HG02884 (cell line): ENCODE measurements around the gene RCSD1.
"Not testable (repeated sequence)": the region's sequence is repeated elsewhere in the genome, so short reads cannot be mapped to it uniquely, and the experiment has no call there.

Experiments used
- ATAC-seq: cut with Tn5 transposase; IDR thresholded peaks from one replicate; pipeline ENCODE4 v1.9.1; 2021; ENCODE audit warnings: mild to moderate bottlenecking, moderate library complexity; ENCODE audit not compliant: unreplicated experiment

Gene RCSD1

GRCh38 chr1:167629681-167630567, at the start of gene RCSD1:
Gene RCSD1, plus strand, starts transcription at chr1:167630232. Its CDS starts 192 bp downstream, at chr1:167630424.
- ATAC-seq: no peak

GRCh38 chr1:167582064-167582463, 48.0 kb upstream of the RCSD1 start:
- no peak for ATAC-seq

GRCh38 chr1:167582722-167583121, 47.3 kb upstream of the RCSD1 start:
- ATAC-seq: no peak

GRCh38 chr1:167584581-167584980, 45.5 kb upstream of the RCSD1 start:
- no peak for ATAC-seq

GRCh38 chr1:167587342-167587741, 42.7 kb upstream of the RCSD1 start:
- no peak for ATAC-seq

- ATAC-seq: no peak
Measured at GRCh38 chr1:167587872-167588271, 42.2 kb upstream of the RCSD1 start.

- no peak for ATAC-seq
Measured at GRCh38 chr1:167588361-167588760, 41.7 kb upstream of the RCSD1 start.

- no peak for ATAC-seq
Measured at GRCh38 chr1:167592475-167592874, 37.6 kb upstream of the RCSD1 start.

GRCh38 chr1:167593860-167594259, 36.2 kb upstream of the RCSD1 start:
- no peak for ATAC-seq

- no peak for ATAC-seq
Measured at GRCh38 chr1:167594822-167595221, 35.2 kb upstream of the RCSD1 start.

GRCh38 chr1:167599957-167600581, 30.0 kb upstream of the RCSD1 start:
- peak; percentile 67 for ATAC-seq

- no peak for ATAC-seq
Measured at GRCh38 chr1:167601442-167602383, 28.3 kb upstream of the RCSD1 start.

GRCh38 chr1:167602840-167603239, 27.2 kb upstream of the RCSD1 start:
- no peak for ATAC-seq

- ATAC-seq: no peak
Measured at GRCh38 chr1:167605576-167605975, 24.5 kb upstream of the RCSD1 start.

GRCh38 chr1:167611983-167612382, 18.0 kb upstream of the RCSD1 start:
- ATAC-seq: no peak

- ATAC-seq: no peak
Measured at GRCh38 chr1:167612587-167613385, 17.2 kb upstream of the RCSD1 start.

- not testable (repeated sequence) for ATAC-seq
Measured at GRCh38 chr1:167613984-167614383, 16.0 kb upstream of the RCSD1 start.

- no peak for ATAC-seq
Measured at GRCh38 chr1:167614851-167615250, 15.2 kb upstream of the RCSD1 start.

GRCh38 chr1:167616521-167616920, 13.5 kb upstream of the RCSD1 start:
- ATAC-seq: no peak
